ENCODE results near the gene EEF1AKMT4. TPM values are rescaled to one million over a fixed set of nuclear protein-coding genes. Genes with fewer than 3 reads are reported as not detected.

Gene EEF1AKMT4
- total RNA-seq, 1 experiment from 2014 or later, result 11.7 TPM

DNA sequence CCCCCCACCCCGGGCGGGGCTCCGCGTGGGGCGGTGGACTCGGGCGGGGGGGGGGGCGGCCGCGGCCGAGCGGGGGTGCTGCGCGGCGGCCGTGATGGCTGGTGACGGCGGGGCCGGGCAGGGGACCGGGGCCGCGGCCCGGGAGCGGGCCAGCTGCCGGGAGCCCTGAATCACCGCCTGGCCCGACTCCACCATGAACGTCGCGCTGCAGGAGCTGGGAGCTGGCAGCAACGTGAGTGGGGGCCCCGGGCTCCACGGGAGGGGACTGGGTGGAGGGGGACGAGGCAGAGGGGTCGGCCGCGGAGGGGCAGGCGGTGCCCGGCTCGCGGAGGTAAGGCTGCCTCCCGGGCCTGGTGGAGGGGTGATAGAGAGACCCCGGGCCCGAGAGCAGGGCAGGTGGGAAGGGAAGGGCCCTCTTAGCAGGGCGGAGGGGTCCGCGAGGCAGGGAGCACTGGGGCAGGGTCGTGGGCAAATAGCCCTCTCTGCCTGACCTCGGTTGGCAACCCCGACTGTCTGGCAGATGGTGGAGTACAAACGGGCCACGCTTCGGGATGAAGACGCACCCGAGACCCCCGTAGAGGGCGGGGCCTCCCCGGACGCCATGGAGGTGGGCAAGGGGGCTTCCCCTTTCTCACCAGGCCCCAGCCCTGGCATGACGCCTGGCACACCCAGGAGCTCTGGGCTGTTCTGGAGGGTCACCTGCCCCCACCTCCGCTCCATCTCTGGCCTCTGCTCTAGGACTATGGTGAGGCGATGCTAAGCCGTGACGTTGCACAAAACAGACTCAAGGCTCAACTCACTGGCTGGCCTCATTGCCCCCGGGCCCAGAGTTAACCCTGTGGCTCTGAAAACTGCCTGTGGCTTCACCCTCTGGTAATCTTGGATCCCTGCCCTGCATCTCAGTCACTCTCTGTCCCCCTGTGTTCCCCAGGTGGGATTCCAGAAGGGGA lies 26.8 kb downstream of the EEF1AKMT4 start, which contains the start of gene ECE2:
Gene ECE2 (plus strand): TSS at position 62 of the 950 bp plus-strand sequence. CDS start 132 bp downstream, at position 194.
- Histone ChIP-seq H3K27ac (no peak within 1 kb of the TSS), H3K4me2 (no peak within 1 kb of the TSS), H3K27me3 (ENCODE audit: insufficient read depth, low read depth) (peaks cover 48% of the 10 kb centered on the region), H3K79me2 (ENCODE audit: low read depth) (no peaks in the 10 kb centered on the region), H3K9me2 (ENCODE audit: insufficient read depth) (no peaks in the 10 kb centered on the region), H3F3A (ENCODE audit: insufficient read depth, low read depth) (no peaks in the 10 kb centered on the region), H4K20me1 (ENCODE audit: insufficient read depth) (no peaks in the 10 kb centered on the region), H3K4me1 (replicated peaks; ENCODE audit: insufficient read depth) (no peaks in the 10 kb centered on the region), H2AFZ (no peak within 1 kb of the TSS), H3K36me3 (ENCODE audit: low read depth) (no peaks in the 10 kb centered on the region), H3K4me3 (no peak within 1 kb of the TSS), H3K9me3 (ENCODE audit: insufficient read depth, low read depth) (no peaks in the 10 kb centered on the region)
- intact Hi-C loops (cut with micrococcal nuclease; ENCODE audit: unreplicated experiment), result no loop called here
- BruUV-seq (replicated peaks), result no TSS peak
- TF ChIP-seq EZH2 (IDR thresholded peaks at IDR 0.05; ENCODE audit: low read depth), result no peak
- TF ChIP-seq, protein P1, sequence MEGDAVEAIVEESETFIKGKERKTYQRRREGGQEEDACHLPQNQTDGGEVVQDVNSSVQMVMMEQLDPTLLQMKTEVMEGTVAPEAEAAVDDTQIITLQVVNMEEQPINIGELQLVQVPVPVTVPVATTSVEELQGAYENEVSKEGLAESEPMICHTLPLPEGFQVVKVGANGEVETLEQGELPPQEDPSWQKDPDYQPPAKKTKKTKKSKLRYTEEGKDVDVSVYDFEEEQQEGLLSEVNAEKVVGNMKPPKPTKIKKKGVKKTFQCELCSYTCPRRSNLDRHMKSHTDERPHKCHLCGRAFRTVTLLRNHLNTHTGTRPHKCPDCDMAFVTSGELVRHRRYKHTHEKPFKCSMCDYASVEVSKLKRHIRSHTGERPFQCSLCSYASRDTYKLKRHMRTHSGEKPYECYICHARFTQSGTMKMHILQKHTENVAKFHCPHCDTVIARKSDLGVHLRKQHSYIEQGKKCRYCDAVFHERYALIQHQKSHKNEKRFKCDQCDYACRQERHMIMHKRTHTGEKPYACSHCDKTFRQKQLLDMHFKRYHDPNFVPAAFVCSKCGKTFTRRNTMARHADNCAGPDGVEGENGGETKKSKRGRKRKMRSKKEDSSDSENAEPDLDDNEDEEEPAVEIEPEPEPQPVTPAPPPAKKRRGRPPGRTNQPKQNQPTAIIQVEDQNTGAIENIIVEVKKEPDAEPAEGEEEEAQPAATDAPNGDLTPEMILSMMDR (conservative IDR thresholded peaks at IDR 0.05), result no peak
- POLR2A ChIA-PET (ENCODE audit: unreplicated experiment), result no interaction called here
- DNase-seq, result no peak
- CTCF ChIA-PET, result no interaction called here

DNA sequence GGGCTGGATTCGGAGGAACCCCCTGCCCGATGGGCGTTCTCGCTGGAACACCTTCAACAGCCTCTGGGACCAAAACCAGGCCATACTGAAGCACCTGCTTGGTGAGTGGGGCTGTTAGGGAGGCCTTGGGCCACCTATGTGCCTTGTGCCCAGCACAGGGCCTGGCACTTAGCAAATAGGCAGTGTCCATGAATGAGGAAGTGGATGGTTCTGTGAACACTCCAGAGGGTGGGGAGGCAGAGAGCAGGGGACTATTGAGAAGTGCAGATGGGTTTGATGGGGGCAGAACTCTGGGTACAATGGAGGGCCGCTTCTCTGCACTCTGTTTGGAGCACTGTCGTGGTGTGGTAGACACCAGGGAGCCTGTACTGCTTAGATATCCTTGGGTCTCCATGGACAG lies 27.9 kb downstream of the EEF1AKMT4 start:
- intact Hi-C loops (cut with micrococcal nuclease; ENCODE audit: unreplicated experiment), result no loop called here
- Histone ChIP-seq H3K27ac (no peak overlapping the region), H3K36me3 (ENCODE audit: low read depth) (no peaks in the 10 kb centered on the region), H3K27me3 (ENCODE audit: insufficient read depth, low read depth) (peaks cover 49% of the 10 kb centered on the region), H3K9me2 (ENCODE audit: insufficient read depth) (no peaks in the 10 kb centered on the region), H3F3A (ENCODE audit: insufficient read depth, low read depth) (no peaks in the 10 kb centered on the region), H4K20me1 (ENCODE audit: insufficient read depth) (no peaks in the 10 kb centered on the region), H3K4me1 (replicated peaks; ENCODE audit: insufficient read depth) (no peaks in the 10 kb centered on the region), H2AFZ (no peak overlapping the region), H3K4me2 (no peak overlapping the region), H3K4me3 (no peak overlapping the region), H3K9me3 (ENCODE audit: insufficient read depth, low read depth) (no peaks in the 10 kb centered on the region), H3K79me2 (ENCODE audit: low read depth) (no peaks in the 10 kb centered on the region)
- ChIA-PET POLR2A (ENCODE audit: unreplicated experiment) (interaction anchor here (0.6 kb wide), 1 partner anchor 74 kb away, joined by 8 read pairs; no protein-coding TSS in a partner anchor), CTCF (no interaction called here)
- TF ChIP-seq, protein P1 (conservative IDR thresholded peaks at IDR 0.05), result no peak
- no peak for TF ChIP-seq EZH2 (IDR thresholded peaks at IDR 0.05; ENCODE audit: low read depth)
- no TSS peak for BruUV-seq (replicated peaks)
- DNase-seq, result no peak

DNA sequence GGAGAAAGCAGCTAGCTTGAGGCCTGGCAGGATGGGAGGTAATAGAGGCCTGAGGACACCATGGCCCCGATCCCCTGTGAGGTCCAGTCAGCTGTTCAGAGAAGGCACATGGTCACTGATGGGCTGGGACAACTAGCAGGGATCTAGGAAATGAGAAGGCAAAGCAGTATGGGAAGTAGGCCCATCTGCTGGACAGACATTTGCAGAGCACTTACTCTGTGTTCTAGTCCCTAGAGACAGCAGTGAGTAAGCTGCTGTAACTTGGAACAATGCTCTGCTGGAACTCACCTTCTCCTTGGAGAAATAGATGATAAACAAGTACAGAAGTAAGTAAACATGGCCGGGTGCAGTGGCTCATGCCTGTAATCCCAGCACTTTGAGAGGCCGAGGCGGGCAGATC lies 33.5 kb downstream of the EEF1AKMT4 start:
- Histone ChIP-seq H3K4me3 (no peak overlapping the region), H3K9me2 (ENCODE audit: insufficient read depth) (no peaks in the 10 kb centered on the region), H3K9me3 (ENCODE audit: insufficient read depth, low read depth) (no peaks in the 10 kb centered on the region), H3K4me2 (no peak overlapping the region), H3K79me2 (ENCODE audit: low read depth) (no peaks in the 10 kb centered on the region), H4K20me1 (ENCODE audit: insufficient read depth) (no peaks in the 10 kb centered on the region), H3K4me1 (replicated peaks; ENCODE audit: insufficient read depth) (no peaks in the 10 kb centered on the region), H3K27ac (no peak overlapping the region), H2AFZ (no peak overlapping the region), H3F3A (ENCODE audit: insufficient read depth, low read depth) (no peaks in the 10 kb centered on the region), H3K36me3 (ENCODE audit: low read depth) (no peaks in the 10 kb centered on the region), H3K27me3 (ENCODE audit: insufficient read depth, low read depth) (peaks cover 28% of the 10 kb centered on the region)
- ChIA-PET POLR2A (ENCODE audit: unreplicated experiment) (no interaction called here), CTCF (no interaction called here)
- no TSS peak for BruUV-seq (replicated peaks)
- DNase-seq, result no peak
- intact Hi-C loops (cut with micrococcal nuclease; ENCODE audit: unreplicated experiment), result loop anchor here (10.0 kb wide), 1 partner anchor 818 kb away; no protein-coding TSS in a partner anchor
- TF ChIP-seq, protein P1 (conservative IDR thresholded peaks at IDR 0.05), result no peak
- no peak for TF ChIP-seq EZH2 (IDR thresholded peaks at IDR 0.05; ENCODE audit: low read depth)

Measured in PC-9 (cell line).